H9 (cell line): ENCODE results near the gene WAC. TPM values are rescaled to one million over a fixed set of nuclear protein-coding genes. Genes with fewer than 3 reads are reported as not detected.

ENCODE experiments used
- DNase-seq: peaks from one replicate; pipeline ENCODE4 v3.0.0-alpha.2; 2017
- H2AFZ ChIP-seq: one replicate; pipeline ENCODE4 v1.6.1; 2013; ENCODE audit warnings: mild to moderate bottlenecking, low read length, control low read depth, moderate library complexity
- H2AK5ac ChIP-seq: 2 replicates; pipeline ENCODE4 v1.6.1; 2013; ENCODE audit warnings: low read length, control low read depth, mixed read lengths; ENCODE audit not compliant: insufficient read length
- H2BK120ac ChIP-seq: one replicate; pipeline ENCODE4 v1.6.1; 2013; ENCODE audit warnings: low read depth, mild to moderate bottlenecking, low read length, control low read depth, inconsistent platforms; ENCODE audit not compliant: poor library complexity, severe bottlenecking
- H2BK12ac ChIP-seq: 2 replicates; pipeline ENCODE4 v1.6.1; 2013; ENCODE audit warnings: low read length, control low read depth, mixed read lengths, low read depth; ENCODE audit not compliant: insufficient read length
- H2BK15ac ChIP-seq: 2 replicates; pipeline ENCODE4 v1.6.1; 2013; ENCODE audit warnings: low read depth, low read length, control low read depth
- H2BK20ac ChIP-seq: one replicate; pipeline ENCODE4 v1.6.1; 2013; ENCODE audit warnings: low read depth, mild to moderate bottlenecking, low read length, control low read depth, inconsistent platforms; ENCODE audit not compliant: poor library complexity, severe bottlenecking
- H2BK5ac ChIP-seq: 2 replicates; pipeline ENCODE4 v1.6.1; 2013; ENCODE audit warnings: low read length, control low read depth, mixed read lengths; ENCODE audit not compliant: insufficient read length
- H3K14ac ChIP-seq: 2 replicates; pipeline ENCODE4 v1.6.1; 2013; ENCODE audit warnings: low read length, control low read depth; ENCODE audit not compliant: insufficient read depth
- H3K18ac ChIP-seq: 2 replicates; pipeline ENCODE4 v1.6.1; 2013; ENCODE audit warnings: low read depth, mild to moderate bottlenecking, mixed read lengths, low read length, control low read depth; ENCODE audit not compliant: insufficient read length
- H3K23ac ChIP-seq: 2 replicates; pipeline ENCODE4 v1.6.1; 2013; ENCODE audit warnings: low read length, control low read depth, mixed read lengths, low read depth; ENCODE audit not compliant: insufficient read length
- H3K23me2 ChIP-seq: 2 replicates; pipeline ENCODE4 v1.6.1; 2013; ENCODE audit warnings: low read depth, mild to moderate bottlenecking, mixed read lengths, low read length, control low read depth; ENCODE audit not compliant: insufficient read length, poor library complexity, severe bottlenecking
- H3K27ac ChIP-seq: 2 replicates; pipeline ENCODE4 v1.5.1; 2013; ENCODE audit warnings: low read length, control low read depth, mixed read lengths, low read depth; ENCODE audit not compliant: insufficient read length
- H3K27me3 ChIP-seq: 2 replicates; pipeline ENCODE4 v1.6.1; 2013; ENCODE audit warnings: low read length, control low read depth, inconsistent platforms; ENCODE audit not compliant: insufficient read depth
- H3K4ac ChIP-seq: 2 replicates; pipeline ENCODE4 v1.6.1; 2013; ENCODE audit warnings: low read depth, mild to moderate bottlenecking, control low read depth, inconsistent platforms, low read length, moderate library complexity
- H3K4me1 ChIP-seq: 2 replicates; pipeline ENCODE4 v1.6.1; 2013; ENCODE audit warnings: low read length, control low read depth, inconsistent platforms; ENCODE audit not compliant: insufficient read depth
- H3K4me2 ChIP-seq: 2 replicates; pipeline ENCODE4 v1.6.1; 2013; ENCODE audit warnings: low read length, control low read depth, mixed read lengths; ENCODE audit not compliant: insufficient read length, insufficient read depth
- H3K56ac ChIP-seq: 2 replicates; pipeline ENCODE4 v1.6.1; 2013; ENCODE audit warnings: low read depth, mild to moderate bottlenecking, mixed read lengths, low read length, control low read depth; ENCODE audit not compliant: insufficient read length
- H3K79me1 ChIP-seq: 2 replicates; pipeline ENCODE4 v1.6.1; 2013; ENCODE audit warnings: low read depth, mild to moderate bottlenecking, moderate library complexity, low read length, control low read depth, inconsistent platforms; ENCODE audit not compliant: insufficient read depth, poor library complexity, severe bottlenecking
- H3K79me2 ChIP-seq: 2 replicates; pipeline ENCODE4 v1.6.1; 2013; ENCODE audit warnings: low read length, control low read depth, inconsistent platforms; ENCODE audit not compliant: insufficient read depth
- H3K9ac ChIP-seq: 2 replicates; pipeline ENCODE4 v1.6.1; 2013; ENCODE audit warnings: low read length, control low read depth, mixed read lengths; ENCODE audit not compliant: insufficient read length; ENCODE audit errors: extremely low read depth
- H3K9me3 ChIP-seq: one replicate; pipeline ENCODE4 v1.6.1; 2013; ENCODE audit warnings: low read depth, low read length, inconsistent platforms; ENCODE audit not compliant: control insufficient read depth
- H3T11ph ChIP-seq: one replicate; pipeline ENCODE4 v1.6.1; 2013; ENCODE audit warnings: mild to moderate bottlenecking, low read length, control low read depth, inconsistent platforms
- H4K20me1 ChIP-seq: one replicate; pipeline ENCODE4 v1.6.1; 2013; ENCODE audit not compliant: control insufficient read depth, insufficient read length, insufficient read depth
- H4K5ac ChIP-seq: 2 replicates; pipeline ENCODE4 v1.6.1; 2013; ENCODE audit warnings: low read depth, mild to moderate bottlenecking, mixed read lengths, low read length, control low read depth; ENCODE audit not compliant: insufficient read length
- H4K8ac ChIP-seq: replicated peaks from 2 replicates; pipeline ENCODE4 v1.6.1; 2013; ENCODE audit warnings: low read length, control low read depth, mixed read lengths, low read depth; ENCODE audit not compliant: insufficient read length
- H4K91ac ChIP-seq: 2 replicates; pipeline ENCODE4 v1.6.1; 2013; ENCODE audit warnings: low read depth, mild to moderate bottlenecking, moderate library complexity, mixed read lengths, low read length, control low read depth; ENCODE audit not compliant: insufficient read length
- H3K27ac Mint-ChIP-seq, 3 experiments: 2 replicates in 2 of 3; 3 replicates in 1 of 3; pipeline ENCODE4 v1.8.0; 2020 to 2021; ENCODE audit warnings: mixed read lengths in 3 of 3, mild to moderate bottlenecking in 1 of 3, moderate library complexity in 1 of 3
- H3K27me3 Mint-ChIP-seq: 2 replicates; pipeline ENCODE4 v1.8.0; 2021; ENCODE audit warnings: low read depth, mild to moderate bottlenecking, moderate library complexity, mixed read lengths
- H3K36me3 Mint-ChIP-seq, 3 experiments: 2 replicates in 2 of 3; 3 replicates in 1 of 3; pipeline ENCODE4 v1.8.0; 2020 to 2021; ENCODE audit warnings: low read depth in 3 of 3, mixed read lengths in 3 of 3; ENCODE audit not compliant: insufficient read depth in 1 of 3
- H3K4me1 Mint-ChIP-seq, 2 experiments: 2 replicates each; pipeline ENCODE4 v1.8.0; 2020; ENCODE audit warnings: mixed read lengths in 2 of 2
- H3K4me3 Mint-ChIP-seq, 2 experiments: 2 replicates in 1 of 2; 3 replicates in 1 of 2; pipeline ENCODE4 v1.8.0; 2020 to 2021; ENCODE audit warnings: mild to moderate bottlenecking in 2 of 2, mixed read lengths in 2 of 2, moderate library complexity in 1 of 2
- H3K9me3 Mint-ChIP-seq, 2 experiments: 2 replicates in 1 of 2; 3 replicates in 1 of 2; pipeline ENCODE4 v1.8.0; 2020; ENCODE audit warnings: mild to moderate bottlenecking in 2 of 2, mixed read lengths in 2 of 2, moderate library complexity in 1 of 2
- CTCF ChIP-seq: fragments of 200-600 bp; sonication (generic); conservative IDR thresholded peaks from 3 replicates; pipeline ENCODE4 v1.8.0; 2021; ENCODE audit warnings: antibody characterized with exemption, mild to moderate bottlenecking
- WGBS: extraction: QIAGEN DNeasy Blood & Tissue Kit; methylation state at CpG from one replicate; pipeline ENCODE4 v1.1.7; 2013; ENCODE audit warnings: missing lambda C conversion rate, low lambda C conversion rate, mixed read lengths; ENCODE audit not compliant: insufficient read length; ENCODE audit errors: extremely low coverage; 5-methylcytosine and 5-hydroxymethylcytosine counted together
- total RNA-seq: library from RNA; stranded (reverse); gene quantifications from 2 replicates; pipeline ENCODE4 v1.2.1, GENCODE V29; 2021

Gene WAC
- total RNA-seq, 1 experiment from 2014 or later = 130 TPM

GRCh38 chr10:28586176-28586575, 53.3 kb downstream of the WAC start:
- Mint-ChIP-seq H3K36me3 (peaks cover 44 to 77% (median 55%) of the 10 kb centered on the region in 3 experiments; a peak in 6 of 7 replicates), H3K27me3 (no peaks in the 10 kb centered on the region), H3K4me3 (no peak overlapping the region), H3K27ac (no peak overlapping the region), H3K4me1 (peaks cover 33 to 34% of the 10 kb centered on the region in 2 experiments), H3K9me3 (no peaks in the 10 kb centered on the region)
- H2AK5ac ChIP-seq = no peak overlapping the region
- no peak overlapping the region for H3K56ac ChIP-seq
- no peak overlapping the region for H2AFZ ChIP-seq
- no peak overlapping the region for H2BK12ac ChIP-seq
- no peak overlapping the region for H3K9ac ChIP-seq
- H2BK120ac ChIP-seq = no peak overlapping the region
- peaks cover 11% of the 10 kb centered on the region; the same call in 1 of the 2 replicates for H3K79me2 ChIP-seq
- H3K14ac ChIP-seq = no peak overlapping the region
- no peaks in the 10 kb centered on the region for H3K9me3 ChIP-seq
- H3K4me1 ChIP-seq = no peaks in the 10 kb centered on the region; the same call in 1 of the 2 replicates
- no peak overlapping the region for H3K23ac ChIP-seq
- H2BK15ac ChIP-seq = no peak overlapping the region
- no peak overlapping the region for H3K18ac ChIP-seq
- H4K5ac ChIP-seq = no peak overlapping the region
- no peaks in the 10 kb centered on the region for H4K20me1 ChIP-seq
- no CpG with 5 or more reads among the region's 4 CpGs for WGBS
- no peaks in the 10 kb centered on the region for H3K27me3 ChIP-seq
- H2BK5ac ChIP-seq = no peak overlapping the region
- H3K4me2 ChIP-seq = no peak overlapping the region
- TF ChIP-seq CTCF = no peak
- no peak overlapping the region for H3K4ac ChIP-seq
- no peak overlapping the region for H3T11ph ChIP-seq
- no peaks in the 10 kb centered on the region for H3K79me1 ChIP-seq
- no peak overlapping the region for H2BK20ac ChIP-seq
- no peaks in the 10 kb centered on the region for H3K23me2 ChIP-seq
- no peak overlapping the region for H3K27ac ChIP-seq
- no peak overlapping the region for H4K91ac ChIP-seq
- no peak for DNase-seq
- H4K8ac ChIP-seq = no peak overlapping the region
